GM10847 (cell line): ENCODE measurements around the gene DECR2.

Experiments
- POLR2A ChIP-seq: IDR thresholded peaks from 2 replicates; pipeline ENCODE4 v1.6.1; 2011; ENCODE audit not compliant: insufficient read length; ENCODE audit errors: extremely low read depth

Gene DECR2

DNA sequence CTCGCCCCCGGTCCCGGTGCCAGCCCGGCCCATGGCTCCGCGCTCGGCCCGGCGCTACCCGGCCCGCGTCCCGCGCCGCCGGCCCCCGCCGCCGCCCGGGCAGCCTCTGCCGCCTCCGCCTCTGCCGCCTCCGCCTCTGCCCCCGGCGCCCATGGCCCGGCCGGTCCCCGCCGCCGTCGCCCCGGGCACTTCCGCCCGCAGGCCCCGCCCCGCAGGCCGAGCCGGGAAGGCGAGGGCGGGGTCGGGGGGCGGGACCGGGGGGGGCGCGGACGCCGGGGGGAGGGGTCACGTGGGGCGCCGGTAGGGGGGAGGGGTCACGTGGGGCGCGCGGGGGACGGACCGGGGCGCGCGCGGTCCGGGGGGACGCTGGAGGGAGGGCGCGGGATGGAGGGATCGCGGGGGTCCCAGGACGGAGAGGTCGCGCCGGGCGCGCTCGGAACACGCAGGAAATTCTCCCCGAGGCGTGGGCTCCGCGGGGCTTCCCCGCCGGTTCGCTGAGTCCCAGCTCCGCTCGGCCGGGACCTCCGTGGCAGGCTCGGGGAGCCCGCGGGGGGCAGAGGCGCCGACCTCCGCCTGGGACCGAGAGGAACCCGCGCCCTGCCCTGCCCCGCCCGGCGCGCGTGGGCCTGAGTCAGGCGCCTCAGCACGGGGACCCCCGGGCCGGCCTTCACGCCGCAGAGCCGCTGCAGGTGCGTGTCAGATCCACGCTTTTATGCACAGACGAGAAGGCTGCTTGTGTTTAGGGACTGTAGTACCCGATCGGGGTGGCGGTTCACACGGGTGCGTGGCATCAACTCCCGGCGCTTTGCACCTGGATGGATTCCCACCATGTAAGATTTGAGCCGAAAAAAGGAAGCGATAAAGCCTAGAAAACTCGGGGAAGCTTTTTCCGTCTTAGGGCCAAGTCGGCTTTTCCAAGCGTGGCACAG lies 19.6 kb upstream of the DECR2 start, which contains the start of gene PGAP6:
Gene PGAP6, minus strand, starts transcription at position 190 of the 929 bp plus-strand sequence. Its CDS starts 157 bp downstream, at position 33.
- TF ChIP-seq POLR2A: peak; percentile 61

DNA sequence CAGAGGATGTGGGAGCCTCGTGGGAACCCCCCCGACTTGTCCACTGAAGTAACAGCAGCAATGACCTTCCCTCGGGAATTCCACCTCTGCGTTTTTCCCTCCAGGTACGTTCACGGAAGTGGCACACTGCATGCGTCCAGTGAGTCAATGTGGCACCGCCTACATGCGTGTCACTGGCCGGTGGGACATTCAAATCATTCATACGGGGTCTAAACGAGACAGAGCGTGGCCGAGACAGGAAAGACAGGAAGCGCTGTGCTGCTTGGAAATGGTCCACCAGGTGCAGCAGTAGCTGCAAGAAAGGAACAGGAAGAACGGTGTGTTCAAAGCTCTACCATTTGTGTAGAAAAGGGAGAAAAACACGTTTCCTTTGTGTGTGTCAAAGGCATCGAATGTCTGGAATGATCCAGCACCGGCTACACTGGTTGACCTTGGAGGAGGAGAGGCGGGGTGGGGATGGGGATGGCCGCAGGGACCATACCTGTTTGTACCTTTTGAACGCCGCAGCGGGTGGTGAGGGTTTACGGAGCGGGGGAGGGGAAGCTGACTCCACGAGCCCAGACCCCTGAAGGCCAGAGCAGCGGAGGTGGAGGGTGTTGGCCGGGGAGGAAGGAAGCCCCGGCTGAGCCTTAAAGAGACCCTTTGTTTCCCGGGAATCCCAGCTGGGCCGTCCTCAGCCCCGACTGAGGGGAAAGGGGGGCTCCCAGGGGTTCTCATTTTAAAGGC lies 18.2 kb upstream of the DECR2 start:
- peak; percentile 23 for TF ChIP-seq POLR2A

DNA sequence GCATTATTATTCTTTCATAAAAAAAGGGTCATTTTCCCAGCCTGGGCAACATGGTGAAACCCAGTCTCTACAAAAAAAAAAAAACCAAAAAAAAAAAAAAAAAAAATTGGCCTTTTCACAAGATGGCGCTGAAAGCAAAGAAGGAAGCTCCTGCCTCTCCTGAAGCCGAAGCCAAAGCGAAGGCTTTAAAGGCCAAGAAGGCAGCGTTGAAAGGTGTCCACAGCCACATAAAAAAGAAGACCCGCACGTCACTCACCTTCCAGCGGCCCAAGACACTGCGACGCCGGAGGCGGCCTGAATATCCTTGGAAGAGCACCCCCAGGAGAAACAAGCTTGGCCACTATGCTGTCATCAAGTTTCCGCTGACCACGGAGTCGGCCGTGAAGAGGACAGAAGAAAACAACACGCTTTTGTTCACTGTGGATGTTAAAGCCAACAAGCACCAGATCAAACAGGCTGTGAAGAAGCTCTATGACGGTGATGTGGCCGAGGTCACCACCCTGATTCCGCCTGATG lies 15.0 kb upstream of the DECR2 start:
- no peak for TF ChIP-seq POLR2A

DNA sequence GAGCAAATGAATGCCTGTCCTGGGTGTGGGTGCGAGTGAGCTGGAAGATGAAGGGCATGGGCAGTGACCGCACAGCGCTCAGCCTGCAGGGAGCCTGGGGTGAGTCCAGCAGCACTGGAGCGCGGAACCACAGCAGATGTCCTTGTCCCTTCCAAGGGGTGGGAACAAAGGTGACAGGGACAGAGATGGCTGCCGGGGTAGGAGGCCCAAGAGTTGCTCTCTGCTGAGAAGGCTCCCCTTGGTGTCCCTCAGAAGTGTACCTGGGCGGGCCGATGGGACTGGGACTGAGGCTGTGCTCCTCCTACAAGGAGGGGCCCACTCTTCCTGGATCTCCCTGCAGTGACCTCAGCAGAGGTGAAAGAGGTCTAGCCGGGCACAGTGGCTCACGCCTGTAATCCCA lies 12.3 kb upstream of the DECR2 start:
- no peak for TF ChIP-seq POLR2A

DNA sequence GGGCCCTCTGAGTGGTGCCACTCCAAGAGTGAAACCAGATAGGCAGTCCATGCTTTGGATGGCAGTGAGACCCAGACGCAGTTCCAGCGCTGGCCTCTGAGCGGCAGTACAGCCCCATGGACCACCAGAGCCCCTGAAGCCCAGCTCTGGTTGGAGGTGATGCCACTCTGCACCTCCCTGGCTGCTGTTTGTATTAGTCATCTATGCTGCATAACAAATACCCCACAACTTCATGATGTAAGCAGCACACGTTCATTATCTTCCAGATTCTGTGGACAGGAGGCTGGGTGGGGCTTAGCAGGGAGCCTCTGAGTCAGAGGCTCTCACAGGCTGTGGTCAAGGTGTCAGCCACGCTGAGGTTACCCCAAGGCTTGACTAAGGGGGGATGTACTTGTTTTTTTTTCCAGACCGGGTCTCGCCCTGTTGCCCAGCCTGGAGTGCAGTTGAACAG lies 9.8 kb upstream of the DECR2 start:
- TF ChIP-seq POLR2A: no peak

DNA sequence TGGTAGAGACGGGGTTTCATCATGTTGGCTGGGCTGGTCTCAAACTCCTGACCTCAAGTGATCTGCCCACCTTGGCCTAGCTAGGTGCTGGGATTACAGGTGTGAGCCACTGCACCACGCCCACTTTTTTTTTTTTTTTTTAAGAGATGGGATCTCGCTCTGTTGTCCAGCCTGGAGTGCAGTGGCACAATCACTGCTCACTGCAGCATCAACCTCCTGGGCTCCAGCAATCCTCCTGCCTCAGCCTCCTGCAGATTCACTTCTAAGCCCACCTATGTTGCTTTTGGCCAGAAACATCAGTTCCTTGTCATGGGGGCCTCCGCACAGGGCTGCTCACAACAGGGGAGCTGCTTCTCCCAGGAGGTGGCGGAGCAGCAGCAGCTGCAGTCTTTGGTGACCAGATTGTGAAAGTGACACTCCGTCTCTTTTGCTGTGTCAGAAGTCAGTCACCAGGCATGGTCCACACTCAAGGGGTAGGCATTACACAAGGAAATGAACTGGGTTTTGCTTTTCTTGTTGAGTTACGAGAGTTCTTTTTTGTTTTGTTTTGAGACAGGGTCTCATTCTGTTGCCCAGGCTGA lies 9.1 kb upstream of the DECR2 start:
- TF ChIP-seq POLR2A: no peak

DNA sequence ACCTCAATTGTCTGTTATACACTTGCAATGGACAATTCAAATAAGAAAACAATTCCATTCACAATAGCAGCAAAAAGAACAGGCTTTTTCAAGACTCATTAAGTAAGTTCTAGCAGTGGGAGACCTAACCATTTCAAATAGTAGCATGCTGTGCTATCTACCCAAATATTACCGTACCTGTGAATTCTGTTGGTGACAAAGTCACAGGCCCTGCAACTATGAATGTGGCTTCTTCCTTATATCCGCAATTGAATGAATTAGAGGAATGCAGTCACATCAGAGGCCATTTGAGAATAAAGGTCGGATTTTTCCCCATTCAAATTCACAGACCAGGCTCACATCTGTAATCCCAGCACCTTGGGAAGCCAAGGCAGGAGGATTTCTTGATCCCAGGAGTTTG lies 5.5 kb upstream of the DECR2 start:
- no peak for TF ChIP-seq POLR2A

DNA sequence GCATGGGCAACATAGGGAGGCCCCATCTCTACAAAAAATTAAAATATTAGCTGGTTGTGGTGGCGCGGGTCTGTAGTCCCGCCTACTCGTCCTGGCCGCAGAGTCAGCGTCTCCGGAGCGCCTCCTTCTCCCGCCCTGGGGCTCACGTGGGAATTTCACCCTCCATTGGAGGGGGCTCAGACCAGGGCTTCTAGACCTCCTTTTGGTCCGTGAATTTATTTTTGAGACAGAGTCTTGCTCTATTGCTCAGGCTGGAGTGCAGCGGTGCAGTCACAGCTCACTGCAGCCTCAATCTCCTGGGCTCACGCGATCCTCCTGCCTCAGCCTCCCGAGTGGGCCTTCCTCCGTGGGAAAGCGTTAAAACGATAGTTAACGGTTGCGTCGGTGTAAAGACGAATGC lies 5.1 kb upstream of the DECR2 start:
- peak; percentile 7 for TF ChIP-seq POLR2A

DNA sequence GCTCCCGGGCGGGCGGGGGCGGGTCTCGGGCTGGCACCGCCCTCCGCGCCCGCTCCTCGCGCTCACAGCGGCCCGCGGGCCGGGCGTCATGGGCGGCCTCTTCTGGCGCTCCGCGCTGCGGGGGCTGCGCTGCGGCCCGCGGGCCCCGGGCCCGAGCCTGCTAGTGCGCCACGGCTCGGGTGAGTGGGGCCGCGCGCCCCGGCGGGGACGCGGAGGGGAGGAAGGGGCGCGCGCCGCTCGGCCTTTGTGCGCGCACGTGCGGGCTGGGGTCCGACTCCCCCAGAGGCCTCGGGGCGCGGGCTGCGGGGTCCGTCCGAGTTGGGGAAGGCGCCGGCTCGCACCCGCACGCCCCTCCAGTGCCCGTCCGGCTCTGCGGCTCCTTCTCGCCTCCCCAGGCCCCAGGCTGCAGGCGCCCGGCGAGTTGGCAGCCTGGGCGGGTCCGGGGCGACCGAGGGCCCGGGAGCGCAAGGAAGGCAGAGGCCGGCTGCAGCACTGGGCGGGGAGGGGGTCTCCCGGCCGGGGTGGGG lies 4.5 kb upstream of the DECR2 start, which contains the start of gene NME4:
Gene NME4, plus strand, starts transcription at position 65 of the 527 bp plus-strand sequence. Its CDS starts 24 bp downstream, at position 89.
- peak; percentile 31 for TF ChIP-seq POLR2A

DNA sequence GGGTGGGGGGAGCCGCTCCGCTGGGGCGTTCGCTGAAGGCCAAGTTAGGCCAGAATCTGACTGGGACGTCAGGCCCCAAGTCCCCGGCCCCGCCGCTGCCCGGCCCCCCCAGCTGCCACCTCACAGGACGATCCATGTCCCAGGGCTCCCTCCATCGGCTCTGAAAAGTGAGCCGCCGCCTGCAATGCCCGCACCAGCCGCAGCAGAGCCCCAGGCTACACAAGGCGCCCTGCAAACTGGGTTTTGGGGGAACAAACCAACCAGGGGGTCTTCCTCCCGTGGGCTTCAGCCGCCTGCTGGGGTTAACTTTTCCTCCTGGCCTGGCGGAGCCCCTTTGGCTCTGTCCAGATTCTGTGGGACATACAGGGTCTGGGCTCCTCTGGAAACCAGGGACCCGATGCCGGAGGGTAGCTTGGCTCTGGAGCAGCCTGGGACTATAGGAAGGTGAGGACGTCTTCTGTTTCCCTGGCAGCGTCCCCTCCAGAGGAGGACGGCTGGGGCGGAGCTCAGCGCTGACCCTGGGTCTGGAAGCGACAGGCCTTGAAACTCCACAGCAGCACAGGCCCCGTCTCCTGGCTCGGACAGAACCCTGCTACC lies 3.9 kb upstream of the DECR2 start:
- no peak for TF ChIP-seq POLR2A

DNA sequence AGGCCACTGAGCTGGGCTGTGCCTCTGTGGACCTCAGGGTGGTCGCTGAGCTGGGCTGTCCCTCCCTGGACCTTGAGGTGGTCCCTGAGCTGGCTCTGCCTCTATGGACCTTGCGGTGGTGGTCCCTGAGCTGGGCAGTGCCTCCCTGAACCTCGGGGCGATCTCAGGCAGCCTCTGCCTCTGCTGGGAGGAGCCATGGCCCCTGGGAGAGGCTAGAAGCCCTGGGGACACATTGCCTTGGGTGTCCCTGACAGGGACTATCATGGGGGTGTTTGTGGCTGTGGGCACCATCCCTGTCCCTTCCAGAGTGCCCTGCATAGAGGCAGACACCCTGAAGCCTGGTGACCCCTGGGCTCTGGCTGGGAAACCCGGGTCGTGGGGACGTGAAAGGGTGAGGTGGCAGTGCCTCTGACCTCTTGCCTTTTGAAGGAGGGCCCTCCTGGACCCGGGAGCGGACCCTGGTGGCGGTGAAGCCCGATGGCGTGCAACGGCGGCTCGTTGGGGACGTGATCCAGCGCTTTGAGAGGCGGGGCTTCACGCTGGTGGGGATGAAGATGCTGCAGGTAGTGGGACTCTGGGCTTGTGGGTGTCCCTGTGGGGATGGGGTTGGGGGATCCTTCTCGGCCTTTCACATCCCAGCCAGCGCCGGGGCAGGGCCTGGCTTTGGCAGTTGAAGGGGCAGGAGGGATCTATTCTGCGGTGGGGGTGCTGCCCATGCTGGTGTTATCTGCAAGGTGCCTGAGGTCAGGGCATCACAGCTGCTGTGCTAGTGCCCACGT lies 2.9 kb upstream of the DECR2 start:
- no peak for TF ChIP-seq POLR2A

DNA sequence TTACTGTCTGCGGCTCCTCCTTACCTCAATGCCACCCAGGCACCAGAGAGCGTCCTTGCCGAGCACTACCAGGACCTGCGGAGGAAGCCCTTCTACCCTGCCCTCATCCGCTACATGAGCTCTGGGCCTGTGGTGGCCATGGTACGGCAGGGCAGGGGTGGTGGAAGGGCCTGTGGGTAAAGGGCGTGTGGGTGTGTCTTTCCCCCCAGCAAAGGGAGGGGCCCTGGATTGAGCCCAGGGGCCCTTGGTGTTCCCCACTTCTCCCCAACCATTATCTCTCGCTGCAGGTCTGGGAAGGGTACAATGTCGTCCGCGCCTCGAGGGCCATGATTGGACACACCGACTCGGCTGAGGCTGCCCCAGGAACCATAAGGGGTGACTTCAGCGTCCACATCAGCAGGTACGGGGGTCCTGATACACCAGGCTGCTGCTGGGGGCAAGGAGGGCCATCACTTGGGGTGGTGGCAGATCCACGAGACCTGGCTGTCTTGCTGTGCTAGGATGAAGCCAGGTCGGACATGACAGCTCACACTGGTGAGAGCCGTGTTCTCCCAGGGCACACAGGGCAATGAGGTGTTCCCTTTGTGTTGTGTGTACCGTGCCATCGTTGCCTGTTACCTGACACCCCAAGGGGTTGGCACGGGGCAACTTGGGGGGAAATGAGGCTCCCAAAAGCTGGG lies 2.2 kb upstream of the DECR2 start:
- no peak for TF ChIP-seq POLR2A

DNA sequence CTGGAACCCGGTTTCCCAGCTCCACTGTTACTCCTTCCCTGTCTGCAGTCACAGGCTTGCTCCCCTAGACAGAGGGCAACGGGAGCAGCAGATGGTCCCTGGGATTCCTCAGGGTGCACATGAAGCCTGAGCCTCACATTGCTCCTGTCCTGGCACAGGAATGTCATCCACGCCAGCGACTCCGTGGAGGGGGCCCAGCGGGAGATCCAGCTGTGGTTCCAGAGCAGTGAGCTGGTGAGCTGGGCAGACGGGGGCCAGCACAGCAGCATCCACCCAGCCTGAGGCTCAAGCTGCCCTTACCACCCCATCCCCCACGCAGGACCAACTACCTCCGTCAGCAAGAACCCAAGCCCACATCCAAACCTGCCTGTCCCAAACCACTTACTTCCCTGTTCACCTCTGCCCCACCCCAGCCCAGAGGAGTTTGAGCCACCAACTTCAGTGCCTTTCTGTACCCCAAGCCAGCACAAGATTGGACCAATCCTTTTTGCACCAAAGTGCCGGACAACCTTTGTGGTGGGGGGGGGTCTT lies 1.6 kb upstream of the DECR2 start:
- TF ChIP-seq POLR2A: no peak
